ENCODE measurements around the gene SEBOX. TPM values are rescaled to one million over a fixed set of nuclear protein-coding genes. Genes with fewer than 3 reads are reported as not detected.

The SEBOX gene, protein sequence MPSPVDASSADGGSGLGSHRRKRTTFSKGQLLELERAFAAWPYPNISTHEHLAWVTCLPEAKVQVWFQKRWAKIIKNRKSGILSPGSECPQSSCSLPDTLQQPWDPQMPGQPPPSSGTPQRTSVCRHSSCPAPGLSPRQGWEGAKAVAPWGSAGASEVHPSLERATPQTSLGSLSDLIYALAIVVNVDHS
- polyA plus RNA-seq (ENCODE audit: insufficient read depth in 1 of 5, insufficient read length in 5 of 5, low replicate concordance in 1 of 5), result not detected
- long read RNA-seq, donor 1, result 0 reads
- long read RNA-seq, donor 2, result 0 reads
- long read RNA-seq, donor 3, result 0 reads
- long read RNA-seq, donor 4, result 0 reads
- long read RNA-seq, donor 5, result 0 reads
- long read RNA-seq, donor 6, result 0 reads
- long read RNA-seq, donor 7, result 0 reads
- long read RNA-seq, donor 8, result 0 reads

DNA sequence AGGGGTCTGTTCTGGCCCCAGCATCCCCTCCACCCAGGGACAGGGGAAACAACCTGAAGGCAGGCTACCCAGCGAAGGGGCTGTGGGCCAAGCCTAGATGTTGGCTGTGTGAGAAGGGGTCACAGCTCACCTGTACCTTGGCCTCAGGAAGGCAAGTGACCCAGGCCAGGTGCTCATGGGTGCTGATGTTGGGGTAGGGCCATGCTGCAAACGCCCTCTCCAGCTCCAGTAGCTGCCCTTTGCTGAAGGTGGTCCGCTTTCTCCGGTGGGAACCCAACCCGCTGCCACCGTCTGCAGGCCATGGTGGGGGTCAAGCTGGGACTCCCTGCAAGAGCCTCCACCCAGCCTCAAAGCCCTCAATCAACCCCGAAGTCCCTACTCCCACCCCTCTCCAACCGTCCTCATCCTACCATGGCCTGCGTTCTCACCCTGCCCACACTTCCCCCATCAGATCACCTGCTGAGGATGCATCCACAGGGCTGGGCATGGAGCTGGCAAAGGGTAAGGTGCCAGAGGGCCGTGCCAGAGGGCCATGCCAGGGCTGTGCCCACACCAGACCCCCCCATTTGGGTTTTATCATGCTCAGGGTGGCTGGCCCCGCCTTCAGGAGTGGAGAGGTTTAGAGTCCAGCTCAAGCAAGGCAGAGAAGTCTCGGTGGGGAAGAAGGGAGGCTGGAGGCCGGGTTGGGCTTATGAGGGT is at the start of gene SEBOX:
Gene SEBOX (minus strand): TSS at position 535 of the 699 bp plus-strand sequence. CDS start 48 bp downstream, at position 487.
- DNase-seq, result no peak

DNA sequence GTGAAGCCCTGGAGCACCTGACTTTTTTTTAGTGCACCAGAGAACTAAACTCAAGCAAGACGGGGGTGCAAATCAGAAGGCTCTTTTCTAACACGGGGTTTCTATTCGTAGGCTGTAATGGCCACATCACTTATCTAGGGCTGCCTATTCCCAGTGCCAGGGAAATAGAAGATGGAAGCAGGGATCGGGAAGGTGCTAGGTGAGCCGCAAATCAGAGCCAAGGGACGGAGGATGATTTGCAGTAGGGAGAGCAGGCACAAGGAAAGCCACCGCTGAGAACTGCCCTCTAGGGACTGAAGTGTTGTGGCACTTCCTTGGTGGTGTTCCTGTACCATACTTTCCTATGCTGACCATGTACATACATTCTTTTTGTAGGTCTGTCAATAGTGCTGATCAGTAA is 48.8 kb upstream of the SEBOX start:
- no peak for DNase-seq

DNA sequence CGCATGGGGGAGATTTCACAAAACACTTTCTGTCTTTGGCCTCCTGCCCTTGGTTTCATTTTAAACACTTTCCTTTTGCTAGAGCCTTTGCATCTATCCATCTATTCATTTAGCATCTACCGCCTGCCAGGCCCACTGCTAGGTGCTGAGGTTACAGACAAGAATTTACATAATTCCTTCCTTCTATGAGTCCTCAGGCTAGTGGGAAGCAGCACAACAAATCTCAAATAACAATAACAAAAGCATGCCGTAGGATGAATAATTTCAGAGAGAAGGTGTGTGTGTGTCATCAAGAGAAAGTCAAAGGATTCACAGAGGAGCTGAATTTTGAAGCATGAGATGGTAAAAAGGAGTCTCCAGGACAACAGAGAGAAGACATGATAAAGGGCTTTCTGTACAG is 47.1 kb upstream of the SEBOX start:
- DNase-seq, result no peak

GRCh38 chr17:28407974-28408306 is 42.9 kb upstream of the SEBOX start:
- no peak for DNase-seq

- DNase-seq, result no peak
Observed at GRCh38 chr17:28407130-28407973, 42.4 kb upstream of the SEBOX start.

DNA sequence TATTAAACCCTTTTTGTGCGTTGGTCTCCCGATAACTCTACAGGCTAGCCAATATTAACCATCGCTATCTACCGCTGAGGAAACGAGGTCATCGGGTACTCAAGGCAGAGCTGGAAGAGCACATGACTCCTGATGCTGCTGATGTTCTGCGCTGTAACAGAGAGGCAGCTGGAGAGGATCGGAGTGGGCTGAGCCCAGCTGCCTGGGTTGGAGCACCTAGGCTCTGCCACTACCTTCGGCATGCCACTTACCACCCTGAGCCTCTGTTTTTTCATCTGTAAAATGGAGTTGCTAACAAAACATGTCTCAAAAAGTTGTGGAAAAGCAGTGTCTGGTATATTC is 41.4 kb upstream of the SEBOX start:
- no peak for DNase-seq

DNA sequence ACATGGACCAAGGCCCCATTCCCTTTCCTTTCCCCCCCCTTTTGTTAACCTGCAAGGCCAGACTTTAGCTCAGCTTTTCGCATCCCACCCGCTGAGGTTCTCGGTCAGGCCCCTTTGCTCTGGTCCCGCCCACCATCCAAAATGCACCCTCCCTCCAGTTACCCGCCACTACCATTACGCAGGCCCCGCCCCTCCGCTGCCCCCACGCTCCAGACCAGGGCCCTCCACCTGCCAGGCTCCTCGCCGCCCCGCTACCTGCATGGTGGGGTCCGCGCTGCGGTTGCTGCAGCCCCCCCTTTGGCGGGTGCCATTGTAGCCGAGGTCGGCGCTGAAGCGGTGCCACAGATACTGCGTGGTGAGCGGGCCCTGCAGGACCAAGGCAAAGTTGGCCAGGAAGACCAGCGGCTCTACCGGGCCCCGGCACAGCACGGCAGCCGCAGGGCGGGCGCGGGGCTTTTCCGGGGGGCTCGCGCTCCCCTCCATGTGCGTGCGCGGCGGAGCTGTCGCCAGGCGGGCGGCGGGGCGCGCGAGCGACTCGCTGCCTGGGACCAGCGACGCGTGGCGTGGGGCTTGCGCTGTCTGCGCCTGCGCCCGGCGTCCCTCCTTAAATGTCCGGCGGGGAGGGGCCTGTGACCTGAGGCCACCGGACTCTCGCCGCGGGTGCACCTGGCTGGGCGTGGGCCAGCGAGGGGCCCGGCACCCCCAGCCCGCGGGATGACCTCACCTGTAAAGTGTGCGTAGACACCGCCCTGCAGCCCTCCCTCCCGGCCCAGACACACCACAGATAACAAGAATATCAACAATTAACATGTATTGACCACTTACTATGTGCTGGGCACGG is 40.9 kb upstream of the SEBOX start, which contains the start of gene SLC46A1:
Gene SLC46A1 (minus strand): TSS at position 581 of the 841 bp plus-strand sequence. CDS start 98 bp downstream, at position 483.
- peak in 1 of 2 donors; percentile 41 for DNase-seq

DNA sequence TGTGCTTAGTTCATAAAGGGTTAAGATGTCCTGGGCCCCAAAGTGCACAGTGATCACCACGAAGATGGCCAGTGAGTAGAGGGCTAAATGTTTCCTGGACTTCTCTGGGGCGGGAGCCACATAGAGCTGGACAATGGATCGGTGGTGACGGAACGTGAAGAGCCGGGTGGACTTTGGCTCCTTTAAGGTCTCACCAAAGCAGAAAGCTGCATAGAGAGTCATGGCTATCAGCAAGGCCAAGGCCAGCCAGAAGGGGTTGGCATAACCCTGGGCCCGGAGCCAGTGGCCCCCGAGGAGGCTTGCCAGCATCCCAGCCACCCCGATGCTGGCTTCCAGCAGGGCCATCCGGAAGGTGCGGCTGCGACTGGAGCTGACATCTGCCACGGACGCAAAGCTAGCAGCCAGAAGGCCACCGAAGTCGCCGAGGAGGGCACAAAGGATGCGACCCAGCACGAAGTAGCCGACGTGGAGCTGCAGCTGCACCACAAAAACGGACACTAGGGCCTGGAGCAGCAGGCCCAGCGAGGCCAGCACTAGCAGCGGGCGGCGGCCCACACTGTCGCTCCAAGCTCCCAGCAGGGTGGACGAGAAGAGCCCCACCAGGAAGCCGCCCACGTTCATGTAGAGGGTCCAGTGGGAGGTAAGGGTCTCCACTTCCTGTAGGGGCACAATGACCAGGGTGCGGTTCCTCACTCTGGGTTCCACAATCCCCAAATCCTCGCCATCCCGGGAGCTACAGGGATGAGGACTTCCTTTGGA is 40.0 kb upstream of the SEBOX start:
- no peak for DNase-seq

- no peak for DNase-seq
Observed at GRCh38 chr17:28404461-28404811, 39.4 kb upstream of the SEBOX start.

DNA sequence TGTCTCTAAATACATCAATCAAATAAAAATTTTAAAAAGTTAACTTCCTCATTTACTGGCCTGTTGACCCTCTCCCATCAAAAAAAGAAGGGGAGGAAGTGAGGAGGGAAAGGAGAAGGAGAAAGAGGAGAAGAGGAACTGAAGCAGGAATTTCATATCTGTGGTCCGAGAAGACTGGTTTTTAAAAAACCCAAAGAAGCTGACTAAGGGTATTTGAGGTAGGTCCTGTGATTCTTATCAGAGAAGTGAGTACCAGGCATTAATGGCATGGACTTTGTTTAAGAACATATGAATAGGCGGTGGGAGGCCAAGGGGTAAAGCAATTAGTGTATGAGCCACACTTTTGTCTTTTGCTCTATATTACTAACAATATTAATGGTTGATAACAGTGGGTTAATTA is 39.0 kb upstream of the SEBOX start:
- DNase-seq, result no peak

DNA sequence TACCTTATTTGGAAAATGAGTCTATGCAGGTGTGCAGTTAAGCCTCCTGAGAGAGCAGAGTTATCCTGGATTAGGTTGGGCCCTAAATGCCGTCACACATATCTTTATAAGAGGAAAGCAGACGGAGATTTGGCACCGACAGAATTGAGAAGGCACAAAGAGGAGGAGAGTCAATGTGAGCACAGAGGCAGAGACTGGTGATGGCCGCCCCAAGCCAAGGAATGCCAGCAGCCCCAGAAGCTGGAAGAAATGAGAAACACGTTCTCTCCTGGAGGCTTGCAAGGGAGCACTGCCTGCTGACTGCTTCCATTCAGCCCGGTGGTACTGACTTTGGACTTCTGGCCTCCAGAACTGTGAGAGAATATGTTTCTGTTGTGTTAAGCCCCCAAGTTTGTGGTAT is 37.8 kb upstream of the SEBOX start:
- no peak for DNase-seq

DNA sequence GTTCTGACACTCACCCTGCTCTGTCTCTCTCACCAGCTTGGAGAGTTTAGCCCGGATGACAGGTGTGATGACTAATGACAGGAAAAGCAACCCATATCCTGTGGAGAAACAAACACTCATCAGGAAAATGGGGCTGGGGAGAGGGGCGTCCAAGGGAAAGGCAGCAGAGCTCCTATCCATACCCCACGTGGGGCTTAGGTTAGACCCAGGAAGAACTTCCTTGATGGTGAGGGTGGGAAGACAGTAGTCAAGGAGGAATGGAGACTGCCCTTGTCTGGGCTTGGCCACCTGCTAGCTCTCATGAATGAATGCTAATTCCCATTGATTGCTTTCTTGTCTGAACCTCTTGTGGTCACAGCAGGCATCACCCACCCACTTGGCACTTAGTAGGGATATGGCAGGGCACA is 37.2 kb upstream of the SEBOX start:
- DNase-seq, result no peak

DNA sequence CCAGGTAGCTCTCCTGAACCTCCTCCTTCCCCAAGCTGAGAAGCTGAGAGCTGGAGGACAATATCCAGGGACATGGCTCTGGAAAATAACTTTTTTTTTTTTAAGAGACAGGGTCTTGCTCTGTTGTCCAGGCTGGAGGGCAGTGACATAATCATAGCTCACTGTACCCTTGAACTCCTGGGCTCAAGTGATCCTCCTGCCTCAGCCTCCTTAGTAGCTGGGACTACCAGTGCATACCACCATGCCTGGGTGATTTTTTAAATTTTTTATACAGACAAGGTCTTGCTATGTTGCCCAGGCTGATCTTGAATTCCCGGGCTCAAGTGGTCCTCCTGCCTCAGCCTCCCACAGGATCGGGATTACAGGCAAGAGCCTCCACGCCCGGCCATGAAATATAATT is 34.8 kb upstream of the SEBOX start:
- DNase-seq, result no peak

DNA sequence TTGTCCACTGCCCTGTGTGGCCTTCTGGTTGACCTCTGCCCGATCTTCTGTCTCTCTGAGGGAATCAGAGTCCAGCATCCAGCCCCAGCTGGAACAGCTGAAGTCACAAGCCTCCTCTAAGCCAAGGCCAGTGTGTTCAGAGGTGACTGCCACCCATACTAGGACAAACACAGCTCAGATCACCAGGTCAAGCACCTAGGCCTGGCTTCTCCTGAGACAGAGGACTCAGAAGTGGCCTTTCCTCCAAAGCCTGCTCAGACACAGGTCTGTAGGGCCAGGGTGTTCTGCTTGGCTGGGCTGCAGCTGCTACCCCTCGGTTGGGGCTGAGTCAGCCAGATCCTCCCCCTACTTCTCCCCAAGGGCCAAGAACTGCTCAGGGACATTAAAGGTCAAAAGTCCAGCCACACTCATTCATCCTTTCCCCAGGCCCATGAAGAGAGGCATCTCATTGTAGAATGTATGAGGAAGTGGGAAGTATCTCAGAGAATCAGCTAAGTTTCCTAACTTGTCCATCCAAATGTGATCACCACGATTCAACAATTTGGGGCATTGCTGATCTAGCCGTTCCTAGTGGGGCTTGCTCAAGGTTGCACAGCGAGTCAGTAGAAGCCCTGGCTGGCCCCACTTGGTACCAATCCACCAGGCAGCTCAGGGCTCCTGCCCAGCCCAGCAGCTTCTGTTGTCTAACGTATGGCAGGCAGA is 33.4 kb upstream of the SEBOX start:
- DNase-seq, result no peak

- DNase-seq, result no peak
Observed at GRCh38 chr17:28397687-28398279, 32.8 kb upstream of the SEBOX start.

DNA sequence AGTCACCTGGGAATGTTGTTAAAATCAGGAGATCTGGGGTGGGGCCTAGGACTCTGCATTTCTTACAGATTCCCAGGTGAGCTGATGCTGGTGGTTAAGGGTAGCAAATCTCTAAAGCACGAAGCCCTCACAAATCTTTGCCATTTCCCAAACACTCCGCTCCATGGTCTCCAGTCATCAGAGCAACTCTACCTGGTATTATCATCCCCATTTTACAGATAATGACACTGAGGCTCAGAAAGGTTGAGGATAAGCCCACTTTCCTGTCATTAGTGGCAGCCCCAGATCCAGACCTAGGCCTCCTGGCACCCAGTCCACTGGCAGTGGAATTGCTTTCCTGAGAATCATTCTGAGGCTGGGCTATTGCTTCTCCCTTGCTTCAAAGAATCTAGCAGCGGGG is 32.3 kb upstream of the SEBOX start:
- no peak for DNase-seq

- DNase-seq, result no peak
Observed at GRCh38 chr17:28396635-28397239, 31.7 kb upstream of the SEBOX start.

DNA sequence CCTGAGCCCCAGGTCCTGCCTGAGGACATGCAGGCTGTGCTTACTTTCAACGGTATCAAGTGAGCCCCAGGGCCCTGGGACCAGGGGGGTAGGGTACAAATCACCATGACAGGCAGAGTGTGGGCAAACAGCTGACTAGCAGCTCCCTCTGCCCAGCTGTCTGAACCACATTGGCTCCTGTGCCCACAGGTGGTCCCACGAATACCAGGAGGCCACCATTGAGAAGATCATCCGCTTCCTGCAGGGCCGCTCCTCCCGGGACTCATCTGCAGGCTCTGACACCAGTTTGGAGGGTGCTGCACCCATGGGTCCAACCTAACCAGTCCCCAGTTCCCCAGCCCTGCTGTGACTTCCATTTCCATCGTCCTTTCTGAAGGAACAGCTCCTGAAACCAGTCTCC is 31.0 kb upstream of the SEBOX start:
- no peak for DNase-seq

- no peak for DNase-seq
Observed at GRCh38 chr17:28395426-28395825, 30.4 kb upstream of the SEBOX start.

Measured in right lung (tissue), 10 donors.